GM06990 (cell line): ENCODE results near the gene TNFAIP8L1.
A peak's percentile ranks its signal among the peaks of the same experiment; 100 is the strongest.
"Not testable (repeated sequence)": the region's sequence is repeated elsewhere in the genome, so short reads cannot be mapped to it uniquely, and the experiment has no call there.

ENCODE experiments used
- DNase-seq: peaks from one replicate; pipeline ENCODE4 v3.0.0-alpha.2; 2011; ENCODE audit not compliant: insufficient read length; ENCODE audit errors: extremely low read depth
- H3K27me3 ChIP-seq: replicated peaks from 2 replicates; pipeline ENCODE4 v1.6.0; 2011; ENCODE audit warnings: low read length; ENCODE audit not compliant: control insufficient read depth, insufficient read depth
- H3K36me3 ChIP-seq: 2 replicates; pipeline ENCODE4 v1.5.1; 2011; ENCODE audit warnings: low read length; ENCODE audit not compliant: control insufficient read depth, insufficient read depth
- H3K4me3 ChIP-seq: replicated peaks from 2 replicates; pipeline ENCODE4 v1.5.1; 2011; ENCODE audit warnings: low read depth, mild to moderate bottlenecking, control low read depth, low read length
- TF ChIP-seq, protein P1 (sequence below): IDR thresholded peaks from 2 replicates; pipeline ENCODE4 v1.5.1; 2011; ENCODE audit warnings: low read length, control low read depth, mild to moderate bottlenecking, inconsistent platforms; ENCODE audit not compliant: insufficient read depth, poor library complexity, severe bottlenecking

TNFAIP8L1 gene

DNA sequence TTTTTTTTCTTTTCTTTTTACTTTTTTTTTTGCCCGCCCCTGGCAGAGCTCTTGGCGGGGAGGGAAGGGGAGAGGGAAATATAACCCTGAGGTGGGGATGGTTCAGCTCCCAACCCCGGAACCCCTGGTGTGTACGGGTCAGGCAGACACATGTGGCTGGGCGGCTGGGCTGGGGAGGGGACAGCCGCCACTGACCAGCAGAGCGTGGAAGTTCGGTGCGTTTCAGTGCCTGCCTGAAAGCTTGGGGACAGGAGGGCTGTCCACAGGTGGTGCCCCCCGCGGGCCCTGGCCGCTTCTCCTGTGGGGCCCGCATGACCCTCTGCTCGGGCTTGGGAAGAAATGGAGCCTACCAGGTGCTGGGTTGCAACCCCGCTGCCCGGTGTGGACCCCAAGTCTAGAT, 36.0 kb downstream of the TNFAIP8L1 start:
- peaks cover 15% of the 10 kb centered on the region for H3K36me3 ChIP-seq
- no peak overlapping the region for H3K4me3 ChIP-seq
- DNase-seq, result no peak
- H3K27me3 ChIP-seq, result no peaks in the 10 kb centered on the region
- TF ChIP-seq, protein P1, sequence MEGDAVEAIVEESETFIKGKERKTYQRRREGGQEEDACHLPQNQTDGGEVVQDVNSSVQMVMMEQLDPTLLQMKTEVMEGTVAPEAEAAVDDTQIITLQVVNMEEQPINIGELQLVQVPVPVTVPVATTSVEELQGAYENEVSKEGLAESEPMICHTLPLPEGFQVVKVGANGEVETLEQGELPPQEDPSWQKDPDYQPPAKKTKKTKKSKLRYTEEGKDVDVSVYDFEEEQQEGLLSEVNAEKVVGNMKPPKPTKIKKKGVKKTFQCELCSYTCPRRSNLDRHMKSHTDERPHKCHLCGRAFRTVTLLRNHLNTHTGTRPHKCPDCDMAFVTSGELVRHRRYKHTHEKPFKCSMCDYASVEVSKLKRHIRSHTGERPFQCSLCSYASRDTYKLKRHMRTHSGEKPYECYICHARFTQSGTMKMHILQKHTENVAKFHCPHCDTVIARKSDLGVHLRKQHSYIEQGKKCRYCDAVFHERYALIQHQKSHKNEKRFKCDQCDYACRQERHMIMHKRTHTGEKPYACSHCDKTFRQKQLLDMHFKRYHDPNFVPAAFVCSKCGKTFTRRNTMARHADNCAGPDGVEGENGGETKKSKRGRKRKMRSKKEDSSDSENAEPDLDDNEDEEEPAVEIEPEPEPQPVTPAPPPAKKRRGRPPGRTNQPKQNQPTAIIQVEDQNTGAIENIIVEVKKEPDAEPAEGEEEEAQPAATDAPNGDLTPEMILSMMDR, result no peak

DNA sequence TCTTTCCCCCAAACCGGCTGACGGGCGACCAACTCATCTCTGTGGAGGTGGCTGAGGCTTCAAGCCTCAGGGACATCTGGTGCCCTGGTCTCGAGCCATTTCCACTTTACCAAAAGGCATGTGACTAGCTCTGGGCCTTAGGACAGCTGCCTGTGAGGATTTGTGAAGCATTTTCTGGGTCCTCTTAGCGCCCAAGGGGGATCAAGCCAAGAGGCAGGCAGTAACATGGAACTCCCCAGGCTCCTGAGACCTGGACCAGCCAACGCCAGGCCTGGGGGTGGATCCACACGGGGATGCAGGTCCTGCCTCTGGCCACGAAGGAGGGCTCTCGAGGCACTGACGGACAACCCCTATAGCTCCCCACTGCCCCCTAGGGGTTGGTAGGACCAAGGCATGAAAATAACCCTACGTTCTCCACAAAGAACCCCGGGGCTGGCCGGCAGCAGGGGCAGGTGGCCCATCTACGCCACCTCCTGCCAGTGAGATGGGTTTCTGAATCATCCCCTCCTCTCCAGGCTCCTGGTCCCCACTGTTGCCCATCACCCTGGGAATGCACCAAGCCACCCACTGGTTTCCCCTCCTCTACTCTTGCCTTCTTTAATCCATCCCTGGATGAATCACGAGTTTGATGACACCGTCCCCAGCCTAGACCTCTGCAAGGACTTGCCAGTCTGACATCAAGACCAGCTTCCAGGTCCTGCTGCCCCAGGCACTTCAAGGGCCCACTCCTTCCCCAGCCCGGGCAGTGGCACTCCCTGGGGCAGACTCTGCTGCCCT, 37.8 kb downstream of the TNFAIP8L1 start:
- Histone ChIP-seq H3K4me3 (no peak overlapping the region), H3K27me3 (no peaks in the 10 kb centered on the region), H3K36me3 (peaks cover 19% of the 10 kb centered on the region)
- TF ChIP-seq, protein P1, result peak; percentile 65
- DNase-seq, result no peak

DNA sequence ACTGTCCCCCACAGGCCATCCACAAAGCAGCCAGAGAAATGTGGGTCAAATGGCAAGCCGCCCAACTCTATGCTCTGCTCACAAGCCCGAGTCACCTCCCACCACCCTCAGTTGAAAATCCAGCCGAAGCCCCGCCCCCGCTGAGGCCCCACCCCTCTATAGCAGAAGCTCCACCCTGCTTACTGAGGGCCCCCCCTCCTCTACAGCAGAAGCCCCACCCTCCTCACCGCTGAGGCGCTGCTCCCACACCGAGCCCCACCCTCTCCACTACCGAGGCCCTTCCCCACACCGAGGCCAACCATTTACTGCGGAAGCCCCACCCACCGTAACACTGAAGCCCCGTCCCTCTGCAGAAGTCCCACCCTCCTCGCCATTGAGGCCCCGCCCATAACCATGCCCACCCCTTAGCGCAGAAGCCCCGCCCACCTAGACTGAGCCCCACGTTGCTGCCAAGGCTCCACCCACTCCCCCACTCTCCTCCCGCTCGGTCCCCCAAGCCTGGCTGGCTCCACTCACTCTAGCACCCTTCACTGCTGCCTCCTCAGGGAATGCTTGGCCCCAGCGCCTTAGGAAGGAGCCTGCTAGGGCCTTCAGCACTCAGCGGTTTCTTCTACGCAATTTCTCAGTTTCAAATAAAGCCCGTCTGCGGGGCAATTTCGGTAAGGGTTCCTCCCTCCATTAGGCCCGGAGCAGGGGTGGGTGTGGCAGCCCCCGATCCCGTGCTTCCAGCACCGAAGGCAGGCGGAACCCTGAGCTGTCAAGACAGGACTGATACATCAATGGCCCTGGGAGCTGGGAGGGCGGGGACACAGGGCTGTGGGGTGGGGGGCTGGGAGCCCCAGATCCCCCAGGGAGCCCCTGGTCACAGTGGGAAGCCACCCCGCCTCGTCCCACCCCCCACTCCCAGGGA, 39.8 kb downstream of the TNFAIP8L1 start:
- no peak overlapping the region for H3K4me3 ChIP-seq
- no peaks in the 10 kb centered on the region for H3K27me3 ChIP-seq
- DNase-seq, result no peak
- TF ChIP-seq, protein P1, result no peak
- peaks cover 29% of the 10 kb centered on the region for H3K36me3 ChIP-seq

DNA sequence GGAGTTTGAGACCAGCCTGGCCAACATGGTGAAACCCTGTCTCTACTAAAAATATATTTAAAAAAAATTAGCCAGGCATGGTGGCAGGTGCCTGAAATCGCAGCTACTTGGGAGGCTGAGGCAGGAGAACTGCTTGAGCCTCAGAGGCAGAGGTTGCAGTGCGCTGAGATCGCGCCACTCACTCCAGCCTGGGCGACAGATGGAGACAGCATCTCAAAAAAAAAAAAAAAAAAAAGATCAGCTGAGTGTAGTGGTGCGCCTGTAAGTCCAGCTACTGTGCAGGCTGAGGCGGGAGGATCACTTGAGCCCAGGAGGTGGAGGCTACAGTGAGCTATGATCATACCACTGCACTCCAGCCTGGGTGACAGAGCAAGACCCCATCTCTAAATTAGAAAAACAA, 40.7 kb downstream of the TNFAIP8L1 start:
- H3K36me3 ChIP-seq, result peaks cover 31% of the 10 kb centered on the region
- H3K27me3 ChIP-seq, H3K4me3 ChIP-seq, DNase-seq: not testable (repeated sequence)

DNA sequence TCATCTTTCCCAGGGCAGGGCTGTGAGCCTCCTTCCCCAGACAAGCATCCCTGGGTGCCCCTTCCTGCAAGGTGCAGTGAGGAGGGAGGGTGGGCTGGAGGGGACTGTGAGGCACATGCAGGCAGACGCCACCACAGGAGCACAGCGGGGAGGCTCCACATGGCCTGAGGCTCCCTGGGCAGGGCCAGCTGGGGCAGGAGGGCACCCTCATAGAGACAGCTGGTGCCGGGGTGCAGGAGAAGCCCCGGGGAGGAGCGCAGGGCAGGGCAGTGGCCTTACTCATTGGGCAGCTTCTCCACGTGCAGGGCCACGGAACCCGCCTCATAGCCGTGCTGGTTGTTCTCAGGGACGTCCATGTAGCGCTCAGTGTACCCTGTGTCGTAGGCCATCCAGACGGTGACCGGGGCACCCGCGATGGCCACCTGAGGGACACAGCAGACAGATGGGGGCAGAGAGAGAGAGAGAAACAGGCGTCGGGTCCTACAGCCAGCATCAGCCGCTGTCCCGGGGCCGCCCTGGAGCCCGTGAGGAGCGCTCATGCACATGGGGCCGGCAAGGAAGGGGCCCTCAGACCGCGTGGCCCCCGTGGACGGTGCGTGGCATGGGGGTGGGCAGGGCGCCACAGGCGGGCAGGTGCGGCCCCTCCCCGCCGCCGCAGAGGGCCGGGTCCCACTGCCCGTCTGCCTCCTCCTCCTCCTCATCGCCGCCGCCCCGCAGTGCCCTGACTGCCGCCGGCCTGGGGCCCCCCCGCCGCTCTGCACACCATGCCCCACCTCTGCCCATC, 43.3 kb downstream of the TNFAIP8L1 start:
- TF ChIP-seq, protein P1, result no peak
- H3K36me3 ChIP-seq, result peaks cover 36% of the 10 kb centered on the region
- no peaks in the 10 kb centered on the region for H3K27me3 ChIP-seq
- H3K4me3 ChIP-seq, result no peak overlapping the region
- no peak for DNase-seq
